GM21447 (cell line): Measurements from ENCODE around the gene PCBP3.
"Not testable (repeated sequence)": the region's sequence is repeated elsewhere in the genome, so short reads cannot be mapped to it uniquely, and the experiment has no call there.

Experiments used
- ATAC-seq: cut with Tn5 transposase; IDR thresholded peaks from one replicate; pipeline ENCODE4 v1.9.1; 2021; ENCODE audit not compliant: unreplicated experiment

PCBP3 gene

DNA sequence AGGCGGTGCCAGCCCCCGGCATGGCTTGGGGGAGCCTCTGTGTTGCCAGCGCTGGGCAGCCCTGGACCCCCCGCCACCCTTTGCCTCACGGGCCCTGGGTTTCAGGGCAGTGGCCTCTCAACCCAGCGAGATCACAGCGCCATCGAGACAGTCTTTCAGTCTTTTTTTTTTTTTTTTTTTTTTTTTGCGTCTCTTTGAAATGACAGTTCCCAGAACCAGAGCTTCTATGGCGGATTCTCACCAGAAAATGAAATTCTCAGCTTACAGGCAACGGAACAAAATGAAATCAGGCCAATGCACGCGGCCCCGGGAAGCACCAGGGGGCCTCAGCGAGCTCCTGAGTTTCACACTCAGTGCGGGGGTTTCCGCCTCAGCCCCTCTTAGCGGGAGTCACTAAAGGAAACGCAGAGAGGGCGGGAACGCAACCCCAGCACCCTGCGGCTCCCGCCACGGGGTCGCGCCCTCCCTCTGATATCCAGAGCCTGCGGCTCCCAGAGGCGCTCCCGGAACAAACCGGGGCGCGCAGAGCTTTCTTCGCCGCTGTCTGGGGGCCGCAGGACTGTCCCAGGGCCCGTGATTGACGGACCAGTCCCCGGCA, 330.0 kb downstream of the PCBP3 start:
- no peak for ATAC-seq

DNA sequence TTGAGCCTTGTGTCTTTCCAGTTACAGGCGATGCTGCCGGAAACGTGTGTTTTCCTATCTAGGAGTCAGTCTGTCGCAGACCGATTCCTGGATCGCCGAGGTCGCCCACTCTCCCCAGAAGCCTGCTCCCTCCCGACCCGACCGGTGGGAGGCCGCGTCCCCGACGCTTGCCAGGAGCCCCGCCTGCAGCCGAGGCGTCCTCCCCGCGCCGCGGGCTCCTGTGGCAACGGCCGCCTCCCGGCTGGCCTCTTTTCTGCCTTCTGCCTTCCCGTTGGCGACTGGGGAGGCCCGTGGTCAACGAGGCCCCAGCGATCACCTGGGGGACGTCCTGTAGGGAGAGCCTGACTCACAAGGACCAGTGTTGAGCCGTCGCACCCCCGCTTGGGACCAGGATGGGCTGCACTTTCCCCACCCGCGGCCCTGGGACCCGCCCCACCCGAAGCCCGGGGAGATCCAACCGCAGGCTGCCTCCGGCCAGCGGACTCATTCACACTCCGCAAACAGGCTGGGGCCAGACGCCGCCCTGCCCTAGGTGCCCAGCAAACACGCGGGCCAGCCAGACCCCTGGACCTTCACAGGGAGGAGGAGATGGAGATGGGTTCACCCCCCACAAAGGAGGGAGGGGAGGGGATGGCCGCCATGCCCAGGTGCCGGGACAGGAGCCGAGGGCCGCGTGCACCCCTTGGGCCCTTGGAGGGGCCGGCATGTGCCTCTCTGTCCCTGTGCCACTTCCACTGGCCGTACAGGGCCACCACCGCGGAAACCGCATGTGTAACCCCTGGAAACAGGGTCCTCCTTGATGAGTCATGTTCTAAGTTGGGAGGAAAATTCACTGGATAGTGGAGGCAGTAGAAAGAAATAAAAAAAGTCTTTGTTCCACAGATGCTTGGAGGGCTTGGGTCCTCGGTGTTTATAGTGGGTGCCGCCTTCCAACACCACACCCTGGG, 330.8 kb downstream of the PCBP3 start:
- ATAC-seq = no peak

DNA sequence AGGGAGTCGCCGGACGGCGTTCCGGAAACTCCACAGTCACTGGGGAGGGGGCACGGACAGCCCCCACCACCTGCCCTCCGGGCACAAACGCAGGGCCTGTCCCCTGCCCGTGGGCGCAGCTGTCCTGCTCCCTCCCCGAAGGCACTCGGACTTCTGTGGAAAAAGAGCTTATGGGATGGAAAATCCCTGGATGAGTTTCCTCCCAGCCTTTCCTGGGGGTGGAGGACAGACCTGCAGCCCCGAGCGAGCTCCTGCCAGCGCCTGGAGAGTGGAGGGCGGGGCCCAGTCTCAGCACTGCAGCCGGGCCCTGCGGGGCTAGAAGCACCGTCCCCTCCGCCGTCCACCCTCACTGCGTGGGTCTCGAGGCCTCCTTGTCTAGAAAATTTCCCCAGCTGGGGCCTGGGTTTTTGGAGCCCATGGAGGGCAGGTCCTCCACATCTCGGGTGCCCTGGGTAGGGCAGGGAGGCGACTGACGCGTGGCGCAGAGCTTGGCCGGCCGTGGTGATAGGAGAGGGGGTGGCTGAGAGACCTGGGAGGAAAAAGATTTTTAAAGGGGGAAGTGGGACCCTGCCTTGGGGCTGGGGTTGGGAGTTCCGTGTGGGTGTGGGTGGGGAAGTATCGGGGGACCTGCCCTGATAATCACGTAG, 331.6 kb downstream of the PCBP3 start:
- no peak for ATAC-seq

DNA sequence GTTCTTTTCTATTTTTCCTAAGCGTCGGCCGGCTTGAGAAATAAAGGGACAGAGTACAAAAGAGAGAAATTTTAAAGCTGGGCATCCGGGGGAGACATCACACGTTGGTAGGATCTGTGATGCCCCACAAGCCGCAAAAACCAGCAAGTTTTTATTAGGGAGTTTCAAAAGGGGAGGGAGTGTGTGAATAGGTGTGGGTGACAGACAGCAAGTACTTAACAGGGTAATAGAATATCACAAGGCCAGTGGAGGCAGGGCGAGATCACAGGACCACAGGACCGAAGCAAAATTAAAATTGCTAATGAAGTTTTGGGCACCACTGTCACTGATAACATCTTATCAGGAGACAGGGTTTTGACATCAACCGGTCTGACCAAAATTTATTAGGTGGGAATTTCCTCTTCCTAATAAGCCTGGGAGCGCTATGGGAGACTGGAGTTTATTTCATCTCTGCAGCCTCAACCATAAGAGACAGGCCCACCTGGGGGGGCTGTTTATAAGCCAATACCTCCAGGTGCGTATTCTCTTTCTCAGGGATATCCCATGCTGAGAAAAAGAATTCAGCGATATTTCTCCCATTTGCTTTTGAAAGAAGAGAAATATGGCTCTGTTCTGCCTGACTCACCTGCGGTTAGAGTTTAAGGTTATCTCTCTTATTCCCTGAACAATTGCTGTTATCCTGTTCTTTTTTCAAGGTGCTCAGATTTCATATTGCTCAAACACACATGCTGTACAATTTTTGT, 332.3 kb downstream of the PCBP3 start:
- ATAC-seq = not testable (repeated sequence)

DNA sequence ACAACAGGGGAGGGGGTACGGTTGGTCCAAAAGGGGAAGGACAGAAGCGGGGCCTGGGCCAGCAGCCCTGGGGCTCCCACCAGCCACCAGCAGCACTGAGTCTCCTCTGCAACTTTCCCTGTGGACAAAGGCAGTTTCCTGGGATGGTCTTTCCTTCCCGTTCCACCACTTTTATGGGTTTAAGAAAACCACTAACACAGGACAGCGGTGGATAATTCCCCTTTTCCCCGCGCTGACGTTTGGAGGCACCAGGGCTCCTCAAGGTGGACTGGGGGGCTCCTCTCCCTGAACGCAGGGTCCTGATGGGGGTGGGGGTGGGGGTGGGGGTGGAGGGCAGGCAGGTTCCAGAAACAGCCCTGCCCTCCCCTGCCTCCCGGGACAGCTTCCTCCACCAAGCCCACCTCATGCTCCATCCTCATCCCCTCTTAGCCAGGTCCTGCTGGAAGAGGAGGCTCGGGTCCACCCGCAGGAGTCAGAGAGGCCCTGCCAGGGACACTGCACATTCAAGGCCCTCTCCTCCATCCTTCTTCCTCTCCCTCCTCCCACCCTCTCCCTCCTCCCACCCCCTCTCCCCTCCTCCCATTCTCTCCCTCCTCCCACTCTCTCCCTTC, 333.3 kb downstream of the PCBP3 start:
- ATAC-seq = no peak

DNA sequence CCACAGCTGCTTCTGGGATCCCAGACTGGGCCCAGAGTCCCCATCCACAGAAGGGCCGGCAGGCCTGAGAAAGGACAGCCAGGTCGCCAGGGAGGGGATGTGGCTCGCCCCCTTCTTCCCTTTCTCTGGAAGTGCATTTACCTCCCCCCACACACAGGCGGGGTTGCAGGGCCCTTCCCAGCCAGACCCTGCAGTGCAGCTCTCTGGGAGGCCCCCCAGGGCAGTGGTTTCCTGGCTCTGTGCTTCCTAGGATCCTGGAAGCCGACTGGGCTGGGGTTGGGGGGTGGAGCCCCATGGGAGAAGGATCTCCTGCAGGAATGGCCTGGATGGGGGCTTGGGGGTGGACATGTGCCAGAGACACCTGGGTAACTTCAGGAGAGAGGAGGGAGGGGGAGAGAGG, 333.9 kb downstream of the PCBP3 start:
- no peak for ATAC-seq

DNA sequence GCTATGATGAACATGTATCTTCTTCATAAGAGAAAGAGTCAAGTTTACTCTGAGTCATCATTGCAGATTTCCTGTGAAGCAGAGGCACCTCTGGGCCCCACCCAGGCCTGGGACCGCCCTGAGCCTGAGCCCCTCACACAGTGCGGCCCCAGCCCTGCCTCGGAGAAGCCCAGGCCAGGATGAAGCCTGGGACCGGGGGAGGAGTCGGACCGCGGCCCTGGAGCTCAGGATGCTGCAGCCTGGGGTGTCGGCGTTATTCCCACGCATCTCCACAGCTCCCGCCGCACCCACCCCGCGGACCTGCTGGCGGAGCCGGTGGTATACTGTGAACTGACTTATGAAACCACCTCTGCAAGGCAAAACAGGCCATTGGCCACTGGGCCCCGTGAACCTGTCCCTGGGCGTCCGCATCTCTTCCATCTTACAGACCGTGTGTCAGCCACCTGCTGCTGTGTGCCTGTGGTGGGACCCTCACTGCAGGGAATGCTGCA, 335.7 kb downstream of the PCBP3 start:
- no peak for ATAC-seq

DNA sequence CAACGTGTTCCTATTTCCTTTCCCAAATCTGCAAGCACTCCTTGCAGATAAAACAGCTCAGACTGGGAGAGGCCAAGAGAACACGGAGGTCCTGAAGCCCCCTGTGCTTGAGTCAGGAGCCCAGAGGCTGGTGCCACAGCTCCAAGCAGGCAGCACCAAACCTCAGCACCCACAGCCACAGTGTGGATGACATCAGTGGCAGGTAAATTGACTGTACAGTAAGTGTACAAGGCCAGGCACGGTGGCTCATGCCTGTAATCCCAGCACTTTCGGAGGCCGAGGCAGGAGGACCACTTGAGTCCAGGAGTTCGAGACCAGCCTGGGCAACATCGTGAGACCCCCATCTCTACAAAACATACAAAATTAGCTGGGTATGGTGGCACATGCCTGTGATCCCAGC, 336.1 kb downstream of the PCBP3 start:
- no peak for ATAC-seq

DNA sequence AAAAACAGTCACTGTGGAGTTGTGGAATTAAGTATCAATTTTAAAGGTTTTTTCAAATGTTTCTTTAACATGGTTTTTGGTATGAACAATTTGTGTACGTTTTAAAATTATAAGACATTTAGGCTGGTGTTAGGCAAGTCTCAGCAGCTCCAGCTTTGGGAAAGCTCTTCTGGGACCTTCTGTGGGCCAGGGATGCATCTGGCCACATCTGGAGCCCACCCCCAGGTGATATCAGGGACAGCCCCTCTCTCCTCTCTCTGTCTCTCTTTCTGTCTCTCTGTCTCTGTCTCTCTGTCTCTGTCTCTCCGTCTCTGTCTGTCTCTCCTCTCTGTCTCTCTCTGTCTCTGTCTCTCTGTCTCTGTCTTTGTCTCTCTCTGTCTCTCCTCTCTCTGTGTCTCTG, 336.7 kb downstream of the PCBP3 start:
- ATAC-seq = no peak

DNA sequence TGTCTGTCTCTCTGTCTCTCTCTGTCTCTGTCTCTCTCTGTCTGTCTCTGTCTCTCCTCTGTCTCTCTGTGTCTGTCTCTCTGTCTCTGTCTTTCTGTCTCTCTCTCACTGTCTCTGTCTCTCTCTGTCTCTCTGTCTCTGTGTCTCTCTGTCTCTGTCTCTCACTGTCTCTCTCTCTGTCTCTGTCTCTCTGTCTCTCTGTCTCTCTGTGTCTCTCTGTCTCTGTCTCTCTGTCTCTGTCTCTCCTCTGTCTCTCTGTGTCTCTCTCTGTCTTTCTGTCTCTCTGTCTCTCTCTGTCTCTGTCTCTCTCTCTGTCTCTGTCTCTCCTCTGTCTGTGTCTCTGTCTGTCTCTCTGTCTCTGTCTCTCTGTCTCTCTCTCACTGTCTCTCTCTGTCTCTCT, 337.2 kb downstream of the PCBP3 start:
- ATAC-seq = no peak

DNA sequence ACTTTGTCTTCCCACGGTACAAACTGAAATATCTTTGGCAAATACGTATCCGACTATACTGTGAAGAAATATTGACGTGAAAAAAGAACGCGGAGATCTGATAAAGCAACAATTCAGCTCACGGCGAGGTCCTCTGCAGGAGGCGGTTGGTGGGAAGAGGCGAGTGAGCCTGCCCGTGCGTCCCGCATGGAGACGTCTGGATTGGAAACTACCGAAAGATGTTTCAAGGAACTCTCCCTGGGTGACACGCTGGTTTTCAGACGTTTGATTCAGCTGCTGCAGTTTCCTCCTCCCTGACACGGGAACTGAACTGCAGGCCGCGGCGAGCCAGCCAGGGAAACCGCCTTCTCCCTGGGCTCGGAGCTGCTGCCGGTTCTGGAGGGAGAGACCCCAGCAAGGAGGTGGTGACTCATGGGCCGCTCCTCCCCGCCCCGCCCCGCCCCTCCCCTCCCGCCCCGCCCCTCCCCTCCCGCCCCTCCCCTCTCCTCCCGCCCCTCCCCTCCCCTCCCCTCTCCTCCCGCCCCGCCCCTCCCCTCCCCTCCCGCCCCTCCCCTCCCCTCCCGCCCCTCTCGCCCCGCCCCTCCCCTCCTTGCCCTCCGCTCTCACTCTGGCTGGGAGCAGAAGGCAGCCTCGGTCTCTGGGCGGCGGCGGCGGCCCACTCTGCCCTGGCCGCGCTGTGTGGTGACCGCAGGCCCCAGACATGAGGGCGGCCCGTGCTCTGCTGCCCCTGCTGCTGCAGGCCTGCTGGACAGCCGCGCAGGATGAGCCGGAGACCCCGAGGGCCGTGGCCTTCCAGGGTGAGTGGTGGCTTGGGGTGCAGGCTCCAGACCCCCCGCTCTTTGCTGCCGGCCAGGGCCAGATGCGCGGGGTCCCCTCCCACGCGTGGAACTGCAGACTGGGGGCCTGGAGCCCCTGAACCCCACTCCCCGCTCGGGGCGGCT, 337.9 kb downstream of the PCBP3 start, which contains the start of gene COL6A1:
Gene COL6A1 (plus strand): TSS at position 620 of the 941 bp plus-strand sequence. CDS start 81 bp downstream, at position 701.
- no peak for ATAC-seq

DNA sequence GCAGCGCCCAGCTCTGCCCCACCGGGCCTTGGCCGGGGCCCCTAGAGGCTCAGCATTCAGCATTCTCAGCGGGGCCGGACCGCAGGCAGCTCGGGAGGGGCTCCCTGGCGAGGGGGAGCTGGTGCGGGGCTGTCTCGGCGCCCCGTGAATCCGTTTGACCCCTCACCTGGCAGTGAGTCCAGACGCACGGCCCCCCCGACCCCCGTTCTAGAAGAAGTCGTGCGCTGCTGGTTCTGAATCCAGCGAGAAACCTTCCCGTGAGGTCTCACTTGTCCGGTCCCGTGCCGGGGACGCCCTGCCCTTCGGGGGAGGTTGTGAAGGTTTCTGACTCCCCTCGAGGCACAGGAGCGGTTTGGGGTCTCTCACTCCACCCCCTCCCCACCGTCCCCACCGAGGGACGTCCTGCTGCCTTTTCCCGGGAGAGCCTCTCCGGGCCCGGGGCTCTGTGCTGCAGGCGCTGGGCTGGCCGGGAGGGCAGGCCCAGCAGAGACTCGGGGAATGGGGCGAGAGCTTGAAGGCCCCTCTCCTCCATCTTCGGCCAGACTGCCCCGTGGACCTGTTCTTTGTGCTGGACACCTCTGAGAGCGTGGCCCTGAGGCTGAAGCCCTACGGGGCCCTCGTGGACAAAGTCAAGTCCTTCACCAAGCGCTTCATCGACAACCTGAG, 338.7 kb downstream of the PCBP3 start:
- no peak for ATAC-seq

DNA sequence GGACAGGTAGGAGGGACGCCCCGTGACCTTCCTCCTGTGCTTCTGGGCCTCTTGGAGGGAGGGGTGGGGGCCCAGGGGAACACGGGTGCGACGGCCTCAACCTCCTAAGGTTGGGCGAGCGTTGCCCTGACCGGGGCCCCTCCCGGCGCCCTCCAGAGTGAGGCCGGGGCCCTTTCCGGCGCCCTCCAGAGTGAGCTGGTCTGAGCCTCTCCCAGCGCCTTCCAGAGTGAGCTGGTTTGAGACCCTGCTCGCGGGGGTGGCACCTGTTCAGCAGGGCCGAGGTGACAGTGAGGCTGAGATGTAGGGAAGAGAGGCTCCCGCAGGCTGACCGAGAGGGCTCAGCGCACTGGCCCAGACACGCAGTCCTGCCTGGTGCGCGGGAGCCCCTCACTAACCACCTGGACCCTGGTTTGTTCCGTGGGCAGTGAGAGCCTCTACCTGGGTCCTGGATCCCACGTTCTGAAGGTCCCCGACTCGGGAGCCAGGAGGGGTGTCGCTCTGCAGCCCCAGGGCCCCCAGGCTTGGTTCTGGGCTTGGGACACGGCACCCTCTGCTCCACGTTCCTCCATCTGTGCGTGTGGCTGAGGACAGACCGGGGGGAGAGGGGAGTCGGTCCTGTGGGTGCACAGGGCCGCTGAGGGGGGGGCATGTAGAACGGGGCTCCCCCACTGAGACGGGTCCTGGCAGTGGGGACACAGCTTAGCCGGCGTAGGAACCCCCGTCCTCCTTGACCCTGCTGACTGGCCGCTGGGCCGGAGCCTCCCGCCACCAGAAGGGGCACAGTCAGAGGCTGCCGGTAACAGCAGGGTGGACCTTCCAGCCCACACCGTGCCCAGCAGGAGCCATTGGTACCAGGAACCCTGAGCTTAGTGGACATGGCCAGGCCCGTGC, 339.5 kb downstream of the PCBP3 start:
- ATAC-seq = no peak

DNA sequence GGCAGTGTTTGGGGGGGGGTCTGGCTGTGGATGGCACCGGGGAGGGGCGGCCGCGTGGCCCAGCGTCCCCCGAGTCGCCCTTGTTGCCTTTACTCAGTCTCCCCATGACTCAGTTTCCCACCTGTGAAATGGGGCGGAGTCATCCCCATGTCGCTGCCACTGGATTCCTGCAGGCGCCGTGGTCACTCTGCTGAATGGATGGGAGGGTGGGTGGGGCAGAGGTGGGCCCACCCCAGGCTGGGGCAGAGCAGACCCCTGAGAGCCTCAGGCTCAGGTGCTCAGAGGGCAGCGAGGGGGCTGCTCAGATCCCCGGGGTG, 340.1 kb downstream of the PCBP3 start:
- no peak for ATAC-seq

DNA sequence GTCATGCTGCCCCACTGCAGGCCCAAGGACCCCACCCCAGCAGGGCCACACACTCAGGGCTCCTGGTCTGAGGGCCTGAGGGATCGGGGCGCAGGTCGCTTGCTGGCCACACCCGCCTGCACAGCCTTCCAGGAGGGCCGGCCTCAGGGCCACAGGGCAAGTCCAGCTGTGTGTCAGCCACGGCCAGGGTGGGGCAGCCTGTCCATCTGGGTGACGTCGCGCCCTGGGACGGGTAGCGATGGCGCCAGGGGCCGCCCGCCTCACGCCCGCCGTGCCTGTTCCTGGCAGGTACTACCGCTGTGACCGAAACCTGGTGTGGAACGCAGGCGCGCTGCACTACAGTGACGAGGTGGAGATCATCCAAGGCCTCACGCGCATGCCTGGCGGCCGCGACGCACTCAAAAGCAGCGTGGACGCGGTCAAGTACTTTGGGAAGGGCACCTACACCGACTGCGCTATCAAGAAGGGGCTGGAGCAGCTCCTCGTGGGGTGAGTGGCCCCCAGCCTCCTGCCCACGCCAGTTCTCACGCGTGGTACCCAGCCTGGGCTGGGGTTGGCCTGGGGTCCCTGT, 340.5 kb downstream of the PCBP3 start:
- no peak for ATAC-seq

DNA sequence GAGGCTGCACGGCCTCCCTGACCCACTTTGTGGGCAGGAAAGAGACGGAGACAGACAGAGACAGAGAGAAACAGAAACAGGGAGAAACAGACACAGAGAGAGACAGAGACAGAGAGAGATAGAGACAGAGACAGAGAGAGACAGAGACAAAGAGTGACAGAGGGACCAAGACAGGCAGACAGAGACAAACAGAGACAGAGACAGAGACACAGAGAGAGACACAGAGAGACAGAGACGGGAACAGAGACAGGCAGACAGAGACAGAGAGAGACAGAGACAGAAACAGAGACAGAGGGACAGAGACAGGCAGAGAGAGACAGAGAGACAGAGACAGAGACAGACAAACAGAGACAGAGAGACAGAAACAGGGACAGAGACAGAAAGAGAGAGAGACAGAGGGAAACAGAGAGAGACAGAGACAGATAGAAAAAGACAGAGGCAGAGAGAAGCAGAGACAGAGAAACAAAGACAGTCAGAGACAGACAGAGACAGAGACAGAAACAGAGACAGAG, 341.1 kb downstream of the PCBP3 start:
- no peak for ATAC-seq

DNA sequence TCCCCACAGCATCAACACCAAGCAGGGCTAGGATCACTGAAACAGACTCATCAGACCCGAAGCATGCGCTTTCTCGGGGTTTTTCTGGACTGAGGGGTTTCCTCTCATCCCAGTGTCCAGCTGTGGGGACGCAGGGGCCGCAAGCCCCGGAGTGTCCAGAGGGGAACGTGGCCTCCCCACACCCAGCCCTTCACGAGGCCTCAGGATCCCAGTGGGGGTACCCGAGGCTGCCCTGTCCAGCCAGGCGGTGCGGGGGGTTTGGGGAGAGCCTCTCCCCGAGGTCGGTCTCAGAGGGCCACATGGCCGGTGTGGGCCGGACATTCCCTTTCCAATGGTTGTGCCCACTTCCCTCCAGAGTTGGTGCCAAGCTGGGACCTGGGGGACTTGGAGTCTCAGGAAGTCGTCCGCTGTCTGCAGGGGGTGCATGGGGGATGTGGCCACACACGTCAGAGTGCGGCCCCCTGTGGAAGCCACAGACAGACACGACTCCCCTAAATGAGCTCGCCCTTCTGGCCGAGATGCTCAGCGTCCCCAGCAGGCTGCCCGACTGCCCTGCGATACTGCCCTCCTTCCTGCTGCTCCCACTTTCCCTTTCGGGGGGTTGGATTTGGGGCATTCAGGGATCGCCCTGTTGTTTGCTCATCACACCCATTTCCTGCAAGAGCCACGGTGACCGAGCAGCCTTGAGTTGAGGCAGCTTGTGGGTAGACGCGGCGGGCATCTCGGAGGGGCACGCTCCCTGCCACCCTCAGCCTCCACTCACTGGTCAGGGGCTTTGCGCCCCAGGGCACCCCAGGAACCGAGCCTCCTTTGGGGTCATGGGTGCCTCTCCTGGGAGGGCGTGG, 342.2 kb downstream of the PCBP3 start:
- ATAC-seq = no peak
